Spleen (tissue), 11 donors: ENCODE results near the gene MACROD2. TPM values are rescaled to one million over a fixed set of nuclear protein-coding genes. Genes with fewer than 3 reads are reported as not detected.

Source experiments
- DNase-seq: peaks from one replicate; pipeline ENCODE4 v3.0.0-alpha.2; 2020
- H3K27ac ChIP-seq, 8 donors: fragments of 200-600 bp; sonication (generic) in 7 of 8; 1 replicate in 4 of 8; 2 replicates in 4 of 8; pipeline versions ENCODE4 v1.5.0 to v1.8.0; 2016 to 2021; ENCODE audit warnings: inconsistent platforms in 4 of 8, mild to moderate bottlenecking in 4 of 8, moderate library complexity in 1 of 8
- H3K27me3 ChIP-seq, 7 donors: fragments of 200-600 bp; sonication (generic) in 6 of 7; replicated peaks in 1 of 7; 1 replicate in 4 of 7; 2 replicates in 3 of 7; pipeline versions ENCODE4 v1.5.0 to v1.8.0; 2016 to 2021; ENCODE audit warnings: inconsistent platforms in 3 of 7, mild to moderate bottlenecking in 1 of 7
- H3K36me3 ChIP-seq, 6 donors: fragments of 200-600 bp; sonication (generic) in 5 of 6; 1 replicate in 4 of 6; 2 replicates in 2 of 6; pipeline versions ENCODE4 v1.5.0 to v1.8.0; 2016 to 2021; ENCODE audit warnings: inconsistent platforms in 2 of 6
- H3K4me1 ChIP-seq, 6 donors: fragments of 200-600 bp; sonication (generic) in 5 of 6; 1 replicate in 3 of 6; 2 replicates in 3 of 6; pipeline versions ENCODE4 v1.5.0 to v1.8.0; 2016 to 2021; ENCODE audit warnings: inconsistent platforms in 3 of 6
- H3K4me3 ChIP-seq, 8 donors: fragments of 200-600 bp; sonication (generic) in 7 of 8; 1 replicate in 4 of 8; 2 replicates in 4 of 8; pipeline versions ENCODE4 v1.5.0 to v1.8.0; 2016 to 2021; ENCODE audit warnings: inconsistent platforms in 4 of 8, mild to moderate bottlenecking in 4 of 8, moderate library complexity in 2 of 8
- H3K9me3 ChIP-seq, 8 donors: fragments of 200-600 bp; sonication (generic) in 7 of 8; 1 replicate in 4 of 8; 2 replicates in 4 of 8; pipeline versions ENCODE4 v1.5.0 to v1.8.0; 2016 to 2021; ENCODE audit warnings: inconsistent platforms in 4 of 8
- CTCF ChIP-seq, 11 experiments: fragments of 200-600 bp in 7 of 11; fragments of 450-650 bp in 4 of 11; sonication (generic) in 4 of 11; IDR thresholded peaks in 8 of 11; conservative IDR thresholded peaks in 3 of 11; 1 replicate in 7 of 11; 2 replicates in 4 of 11; pipeline versions ENCODE4 v1.4.0 to v1.8.0; 2016 to 2021; ENCODE audit warnings: antibody characterized with exemption in 11 of 11, inconsistent platforms in 4 of 11, mild to moderate bottlenecking in 1 of 11
- POLR2A ChIP-seq, 3 donors: fragments of 450-650 bp; IDR thresholded peaks; one replicate each; pipeline ENCODE4 v1.5.1; 2017; ENCODE audit warnings: antibody characterized with exemption in 3 of 3, mild to moderate bottlenecking in 1 of 3
- POLR2AphosphoS5 ChIP-seq, 3 donors: sonication (generic); formaldehyde crosslinking; IDR thresholded peaks; one replicate each; pipeline ENCODE4 v1.5.1; 2017; ENCODE audit warnings: antibody characterized with exemption in 3 of 3
- whole genome bisulfite sequencing, 5 donors: extraction: QIAGEN DNeasy Blood & Tissue Kit in 3 of 5; methylation state at CpG; one replicate each; pipeline versions ENCODE4 v1.1.5 to v1.1.7; 2013 to 2018; 5-methylcytosine and 5-hydroxymethylcytosine counted together
- intact Hi-C: fragments of 100-400 bp; cut with DNase I; formaldehyde crosslinking; loops from one replicate; pipeline ENCODE4 v1.15.0; 2023; ENCODE audit warnings: low total_unique reads
- polyA plus RNA-seq, 3 donors: library from polyadenylated mRNA; stranded (reverse); fragments of 200-250 nt; gene quantifications; one replicate each; pipeline ENCODE4 v1.2.1, GENCODE V29; 2013
- total RNA-seq, 7 donors: library from RNA; depleted of rRNA in 3 of 7; stranded (reverse); fragments of >200 nt in 3 of 7; fragmentation: NEBNext Ultra II Directional in 4 of 7; extraction: Animal tissue kit (Norgen Biotek cat#: 25700) in 4 of 7; gene quantifications; one replicate each; pipeline versions ENCODE4 v1.1.0 to v1.2.1, GENCODE V29; 2016 to 2021
- donor health status: healthy with polysubstance abuse.
- donor health status: DM: no; HTN: no; CAD: no; lungs with moderate emphysema.
- donor health status: DM: no; HTN: no; CAD: no.
- donor health status: Bipolar disorder and iron deficiency.
- donor health status: healthy.
- donor health status: DM: no; HTN: no; CAD: no.
- donor health status: DM: yes; HTN: yes; CAD: no.

The MACROD2 gene
- total and polyA plus RNA-seq, 10 donors, result 1.5 to 4.7 (median 3.4) TPM

GRCh38 chr20:16049529-16050093, 2054.3 kb downstream of the MACROD2 start:
- intact Hi-C loops, result no loop called here
- Histone ChIP-seq H3K9me3 (no peaks in the 10 kb centered on the region), H3K4me3 (no peak overlapping the region), H3K27ac (no peak overlapping the region), H3K27me3 (no peaks in the 10 kb centered on the region), H3K4me1 (peaks cover 0 to 20% (median 0%) of the 10 kb centered on the region in 6 donors), H3K36me3 (no peaks in the 10 kb centered on the region)
- WGBS, 5 donors, result 54 to 69% (median 66%) methylated on average over 9 of the region's 9 CpGs
- TF ChIP-seq CTCF (IDR thresholded peaks at IDR 0.05 in 8 of 11, conservative IDR thresholded peaks at IDR 0.05 in 3 of 11) (no peak), POLR2A (IDR thresholded peaks at IDR 0.05) (no peak), POLR2AphosphoS5 (IDR thresholded peaks at IDR 0.05) (no peak)
- DNase-seq, result no peak

GRCh38 chr20:16050366-16050765, 2055.1 kb downstream of the MACROD2 start:
- Histone ChIP-seq H3K4me3 (no peak overlapping the region), H3K27ac (no peak overlapping the region), H3K36me3 (no peaks in the 10 kb centered on the region), H3K9me3 (no peaks in the 10 kb centered on the region), H3K4me1 (peaks cover 0 to 25% (median 0%) of the 10 kb centered on the region in 6 donors), H3K27me3 (no peaks in the 10 kb centered on the region)
- no peak for DNase-seq
- intact Hi-C loops, result no loop called here
- WGBS, 5 donors, result 52 to 77% (median 66%) methylated on average over 1 of the region's 1 CpG
- TF ChIP-seq POLR2AphosphoS5 (IDR thresholded peaks at IDR 0.05) (no peak), POLR2A (IDR thresholded peaks at IDR 0.05) (no peak), CTCF (IDR thresholded peaks at IDR 0.05 in 8 of 11, conservative IDR thresholded peaks at IDR 0.05 in 3 of 11) (no peak)

GRCh38 chr20:16051968-16052367, 2056.7 kb downstream of the MACROD2 start:
- no peak for DNase-seq
- 57 to 66% (median 63%) methylated on average over 1 of the region's 1 CpG for WGBS, 5 donors
- Histone ChIP-seq H3K4me1 (peaks cover 0 to 25% (median 0%) of the 10 kb centered on the region in 6 donors), H3K27me3 (no peaks in the 10 kb centered on the region), H3K4me3 (no peak overlapping the region), H3K27ac (no peak overlapping the region), H3K36me3 (no peaks in the 10 kb centered on the region), H3K9me3 (no peaks in the 10 kb centered on the region)
- TF ChIP-seq CTCF (IDR thresholded peaks at IDR 0.05 in 8 of 11, conservative IDR thresholded peaks at IDR 0.05 in 3 of 11) (no peak), POLR2A (IDR thresholded peaks at IDR 0.05) (no peak), POLR2AphosphoS5 (IDR thresholded peaks at IDR 0.05) (no peak)
- intact Hi-C loops, result no loop called here

GRCh38 chr20:16052456-16052855, 2057.1 kb downstream of the MACROD2 start:
- no peak overlapping the region for H3K27ac ChIP-seq
- WGBS, 5 donors, result 70 to 86% (median 82%) methylated on average over 4 of the region's 4 CpGs
- H3K9me3 ChIP-seq, result no peaks in the 10 kb centered on the region
- no peak for TF ChIP-seq POLR2A (IDR thresholded peaks at IDR 0.05)
- no peak for TF ChIP-seq POLR2AphosphoS5 (IDR thresholded peaks at IDR 0.05)
- TF ChIP-seq CTCF (IDR thresholded peaks at IDR 0.05 in 8 of 11, conservative IDR thresholded peaks at IDR 0.05 in 3 of 11), result no peak
- no peak for DNase-seq
- intact Hi-C loops, result no loop called here
- H3K36me3 ChIP-seq, result no peaks in the 10 kb centered on the region
- H3K4me1 ChIP-seq, result peaks cover 0 to 25% (median 0%) of the 10 kb centered on the region in 6 donors
- no peaks in the 10 kb centered on the region for H3K27me3 ChIP-seq
- H3K4me3 ChIP-seq, result no peak overlapping the region
